ENCODE measurements around the gene EPHB1.

EPHB1 gene

GRCh38 chr3:135142530-135142929 is 347.5 kb downstream of the EPHB1 start:
- DNase-seq: no peak

GRCh38 chr3:135143474-135143873 is 348.4 kb downstream of the EPHB1 start:
- DNase-seq: no peak

GRCh38 chr3:135145581-135145980 is 350.5 kb downstream of the EPHB1 start:
- no peak for DNase-seq

GRCh38 chr3:135147657-135148056 is 352.6 kb downstream of the EPHB1 start:
- DNase-seq: no peak

- no peak for DNase-seq
Observed at GRCh38 chr3:135148398-135149020, 353.4 kb downstream of the EPHB1 start.

GRCh38 chr3:135149707-135150681 is 354.9 kb downstream of the EPHB1 start:
- DNase-seq: no peak

- no peak for DNase-seq
Observed at GRCh38 chr3:135154186-135154585, 359.1 kb downstream of the EPHB1 start.

GRCh38 chr3:135155228-135155627 is 360.2 kb downstream of the EPHB1 start:
- no peak for DNase-seq

GRCh38 chr3:135155791-135156190 is 360.7 kb downstream of the EPHB1 start:
- DNase-seq: no peak

- DNase-seq: no peak
Observed at GRCh38 chr3:135157045-135157740, 362.1 kb downstream of the EPHB1 start.

- peak; percentile 5 for DNase-seq
Observed at GRCh38 chr3:135158520-135158919, 363.5 kb downstream of the EPHB1 start.

- DNase-seq: no peak
Observed at GRCh38 chr3:135159681-135160247, 364.7 kb downstream of the EPHB1 start.

GRCh38 chr3:135161425-135161824 is 366.4 kb downstream of the EPHB1 start:
- DNase-seq: no peak

- DNase-seq: no peak
Observed at GRCh38 chr3:135163701-135164100, 368.6 kb downstream of the EPHB1 start.

- no peak for DNase-seq
Observed at GRCh38 chr3:135165260-135165659, 370.2 kb downstream of the EPHB1 start.

- no peak for DNase-seq
Observed at GRCh38 chr3:135166266-135166825, 371.3 kb downstream of the EPHB1 start.

- DNase-seq: no peak
Observed at GRCh38 chr3:135168822-135169221, 373.8 kb downstream of the EPHB1 start.

- DNase-seq: no peak
Observed at GRCh38 chr3:135169651-135170050, 374.6 kb downstream of the EPHB1 start.

GRCh38 chr3:135170732-135171131 is 375.7 kb downstream of the EPHB1 start:
- DNase-seq: no peak

- DNase-seq: no peak
Observed at GRCh38 chr3:135172191-135172869, 377.3 kb downstream of the EPHB1 start.

- no peak for DNase-seq
Observed at GRCh38 chr3:135175728-135176277, 380.7 kb downstream of the EPHB1 start.

- no peak for DNase-seq
Observed at GRCh38 chr3:135176881-135177280, 381.8 kb downstream of the EPHB1 start.
